Esophagus squamous epithelium (tissue), 5 donors: Measurements from ENCODE around the gene MTHFR. TPM values are rescaled to one million over a fixed set of nuclear protein-coding genes. Genes with fewer than 3 reads are reported as not detected.
A peak's percentile ranks its signal among the peaks of the same experiment; 100 is the strongest.

Experiments used
- DNase-seq: peaks from one replicate; lab custom pipeline; 2025; lab: John Stamatoyannopoulos, UW
- H3K27ac ChIP-seq, 4 donors: fragments of 200-600 bp; sonication (generic); one replicate each; pipeline ENCODE4 v1.5.1; 2016 to 2019; ENCODE audit warnings: mild to moderate bottlenecking in 1 of 4
- H3K27me3 ChIP-seq, 4 donors: fragments of 200-600 bp; sonication (generic); 1 replicate in 3 of 4; 2 replicates in 1 of 4; pipeline versions ENCODE4 v1.5.1 to v1.6.0; 2017 to 2021; ENCODE audit warnings: antibody characterized with exemption in 1 of 4
- H3K36me3 ChIP-seq, 3 donors: fragments of 200-600 bp; sonication (generic); one replicate each; pipeline ENCODE4 v1.5.1; 2016 to 2019
- H3K4me1 ChIP-seq, 3 donors: fragments of 200-600 bp; sonication (generic); one replicate each; pipeline ENCODE4 v1.5.1; 2017 to 2019
- H3K4me3 ChIP-seq, 4 donors: fragments of 200-600 bp; sonication (generic); 1 replicate in 3 of 4; 2 replicates in 1 of 4; pipeline ENCODE4 v1.5.1; 2016 to 2019; ENCODE audit warnings: mild to moderate bottlenecking in 2 of 4, moderate library complexity in 1 of 4
- H3K9me3 ChIP-seq, 3 donors: fragments of 200-600 bp; sonication (generic); one replicate each; pipeline ENCODE4 v1.5.1; 2016 to 2019
- CTCF ChIP-seq, 6 experiments: fragments of 450-650 bp in 4 of 6; fragments of 200-600 bp in 2 of 6; sonication (generic) in 2 of 6; IDR thresholded peaks; one replicate each; pipeline ENCODE4 v1.5.1; 2016 to 2019; ENCODE audit warnings: antibody characterized with exemption in 6 of 6, mild to moderate bottlenecking in 4 of 6, moderate library complexity in 4 of 6
- POLR2A ChIP-seq, 4 donors: fragments of 450-650 bp; IDR thresholded peaks; one replicate each; pipeline ENCODE4 v1.6.1; 2017; ENCODE audit warnings: antibody characterized with exemption in 4 of 4, mild to moderate bottlenecking in 4 of 4, moderate library complexity in 3 of 4
- WGBS, 2 donors: methylation state at CpG; one replicate each; pipeline ENCODE4 v1.1.5; 2018; 5-methylcytosine and 5-hydroxymethylcytosine counted together
- intact Hi-C: fragments of 100-400 bp; cut with DNase I; formaldehyde crosslinking; loops from one replicate; pipeline ENCODE4 v1.15.0; 2022
- total RNA-seq, 4 donors: library from RNA; depleted of rRNA; stranded (reverse); fragments of >200 nt; gene quantifications; one replicate each; pipeline ENCODE4 v1.1.0, GENCODE V29; 2016
- donor health status: DM: yes; HTN: yes; CAD: no.

MTHFR gene
- total RNA-seq, 4 donors from 2014 or later = 15.6 to 30.1 (median 25.4) TPM

- WGBS, 2 donors = 70 to 77% methylated on average over 16 to 17 of the region's 17 CpGs
- H3K4me3 ChIP-seq = no peak overlapping the region
- intact Hi-C loops = loop anchor here (10.0 kb wide), 1 partner anchor 53 kb away; no protein-coding TSS in a partner anchor
- no peaks in the 10 kb centered on the region for H3K27me3 ChIP-seq
- TF ChIP-seq POLR2A (IDR thresholded peaks at IDR 0.05) (no peak), CTCF (IDR thresholded peaks at IDR 0.05) (no peak)
- H3K4me1 ChIP-seq = no peaks in the 10 kb centered on the region
- peak overlapping the region in 1 of 4 donors; percentile 6 for H3K27ac ChIP-seq
- peaks cover 23 to 96% (median 50%) of the 10 kb centered on the region in 3 donors for H3K36me3 ChIP-seq
- H3K9me3 ChIP-seq = no peaks in the 10 kb centered on the region
- no peak for DNase-seq
Observed at GRCh38 chr1:11841245-11842153, 35.7 kb upstream of the MTHFR start.

GRCh38 chr1:11839727-11840705 lies 34.3 kb upstream of the MTHFR start:
- Histone ChIP-seq H3K27me3 (no peaks in the 10 kb centered on the region), H3K9me3 (no peaks in the 10 kb centered on the region), H3K4me1 (no peaks in the 10 kb centered on the region), H3K27ac (no peak overlapping the region), H3K36me3 (peaks cover 33 to 99% (median 64%) of the 10 kb centered on the region in 3 donors), H3K4me3 (no peak overlapping the region)
- 84 to 88% methylated on average over 4 to 10 of the region's 20 CpGs for WGBS, 2 donors
- no peak for TF ChIP-seq POLR2A (IDR thresholded peaks at IDR 0.05)
- TF ChIP-seq CTCF (IDR thresholded peaks at IDR 0.05) = no peak
- intact Hi-C loops = loop anchor here (10.0 kb wide), 2 partner anchors 55 to 125 kb away; no protein-coding TSS in a partner anchor
- no peak for DNase-seq

DNA sequence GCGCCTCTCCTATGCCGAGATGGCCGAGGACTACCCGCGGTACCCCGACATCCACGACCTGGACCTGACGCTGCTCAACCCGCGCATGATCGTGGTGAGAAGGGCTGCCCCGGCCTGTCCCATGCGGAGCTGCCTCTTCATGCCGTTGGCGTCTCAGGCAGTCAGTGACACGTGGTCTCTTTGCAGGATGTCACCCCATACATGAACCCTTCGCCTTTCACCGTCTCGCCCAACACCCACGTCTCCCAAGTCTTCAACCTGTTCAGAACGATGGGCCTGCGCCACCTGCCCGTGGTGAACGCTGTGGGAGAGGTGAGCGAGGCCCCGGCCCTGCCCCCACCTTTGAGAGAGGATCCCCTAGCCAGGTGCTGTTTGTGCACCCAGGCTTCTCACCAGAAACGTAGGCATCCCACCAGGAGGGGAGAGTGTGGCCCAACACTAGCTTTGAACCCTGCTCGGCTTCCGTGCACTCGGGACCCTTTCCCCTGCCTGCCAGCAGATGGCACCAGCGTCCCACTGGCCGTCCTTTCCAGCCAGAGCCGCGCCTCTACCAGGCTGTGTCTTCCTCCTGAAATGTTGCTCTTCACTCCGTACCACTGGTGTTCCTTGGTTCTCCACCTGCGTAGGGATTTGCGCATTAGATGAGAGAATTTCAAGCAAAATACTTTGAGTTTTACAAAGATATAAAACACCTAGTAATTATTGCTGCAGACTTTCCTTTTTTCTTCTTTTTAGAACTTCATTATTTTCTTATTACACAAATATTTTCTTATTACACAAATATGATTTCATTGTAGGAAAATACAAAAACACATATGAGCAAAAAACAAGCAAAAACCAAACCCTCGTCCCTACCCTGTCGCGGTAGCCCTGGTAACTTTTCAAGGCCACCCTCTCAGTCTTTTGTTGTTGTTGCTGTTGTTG lies 32.8 kb upstream of the MTHFR start:
- Histone ChIP-seq H3K4me1 (no peaks in the 10 kb centered on the region), H3K27me3 (no peaks in the 10 kb centered on the region), H3K36me3 (peaks cover 37 to 99% (median 78%) of the 10 kb centered on the region in 3 donors), H3K27ac (no peak overlapping the region), H3K9me3 (no peaks in the 10 kb centered on the region), H3K4me3 (no peak overlapping the region)
- DNase-seq = peak; percentile 12
- intact Hi-C loops = loop anchor here (10.0 kb wide), 1 partner anchor 126 kb away; no protein-coding TSS in a partner anchor
- 32 to 50% methylated on average over 14 to 18 of the region's 40 CpGs for WGBS, 2 donors
- TF ChIP-seq CTCF (IDR thresholded peaks at IDR 0.05) (peak; percentile 89 to 96 (median 93)), POLR2A (IDR thresholded peaks at IDR 0.05) (no peak)

GRCh38 chr1:11837767-11838348 lies 32.1 kb upstream of the MTHFR start:
- no peaks in the 10 kb centered on the region for H3K9me3 ChIP-seq
- H3K4me3 ChIP-seq = no peak overlapping the region
- H3K27ac ChIP-seq = no peak overlapping the region
- WGBS, 2 donors = 81 to 88% methylated on average over 8 of the region's 11 CpGs
- peaks cover 37 to 100% (median 81%) of the 10 kb centered on the region in 3 donors for H3K36me3 ChIP-seq
- intact Hi-C loops = loop anchor here (10.0 kb wide), 1 partner anchor 127 kb away; no protein-coding TSS in a partner anchor
- H3K27me3 ChIP-seq = no peaks in the 10 kb centered on the region
- no peaks in the 10 kb centered on the region for H3K4me1 ChIP-seq
- no peak for TF ChIP-seq POLR2A (IDR thresholded peaks at IDR 0.05)
- no peak for TF ChIP-seq CTCF (IDR thresholded peaks at IDR 0.05)
- DNase-seq = no peak
